WERI-Rb-1 (cell line): Measurements from ENCODE around the gene WNT10A.

Experiments used
- DNase-seq: peaks from one replicate; pipeline ENCODE4 v3.0.0-alpha.2; 2020
- H3K27ac ChIP-seq: fragments of 250-450 bp; sonication (Bioruptor Pico); 2 replicates; pipeline ENCODE4 v1.5.1; 2020; ENCODE audit warnings: mild to moderate bottlenecking, moderate library complexity
- H3K27me3 ChIP-seq: fragments of 250-450 bp; sonication (Bioruptor Pico); 2 replicates; pipeline ENCODE4 v1.5.1; 2021; ENCODE audit warnings: mild to moderate bottlenecking, low read depth, moderate library complexity; ENCODE audit not compliant: insufficient read depth, severe bottlenecking
- H3K36me3 ChIP-seq: fragments of 250-450 bp; sonication (Bioruptor Pico); 2 replicates; pipeline ENCODE4 v1.5.1; 2020; ENCODE audit warnings: mild to moderate bottlenecking, moderate library complexity
- H3K4me3 ChIP-seq: 2 replicates; pipeline ENCODE4 v1.5.1; 2011; ENCODE audit warnings: low read depth, mild to moderate bottlenecking, control low read depth, low read length
- H3K9me3 ChIP-seq: fragments of 250-450 bp; sonication (Bioruptor Pico); 2 replicates; pipeline ENCODE4 v1.5.1; 2021; ENCODE audit warnings: mild to moderate bottlenecking, moderate library complexity; ENCODE audit not compliant: severe bottlenecking
- TF ChIP-seq, protein P1 (sequence below): IDR thresholded peaks from 2 replicates; pipeline ENCODE4 v1.5.1; 2011; ENCODE audit warnings: low read depth, mild to moderate bottlenecking, control low read depth, inconsistent platforms, low read length

The WNT10A gene

DNA sequence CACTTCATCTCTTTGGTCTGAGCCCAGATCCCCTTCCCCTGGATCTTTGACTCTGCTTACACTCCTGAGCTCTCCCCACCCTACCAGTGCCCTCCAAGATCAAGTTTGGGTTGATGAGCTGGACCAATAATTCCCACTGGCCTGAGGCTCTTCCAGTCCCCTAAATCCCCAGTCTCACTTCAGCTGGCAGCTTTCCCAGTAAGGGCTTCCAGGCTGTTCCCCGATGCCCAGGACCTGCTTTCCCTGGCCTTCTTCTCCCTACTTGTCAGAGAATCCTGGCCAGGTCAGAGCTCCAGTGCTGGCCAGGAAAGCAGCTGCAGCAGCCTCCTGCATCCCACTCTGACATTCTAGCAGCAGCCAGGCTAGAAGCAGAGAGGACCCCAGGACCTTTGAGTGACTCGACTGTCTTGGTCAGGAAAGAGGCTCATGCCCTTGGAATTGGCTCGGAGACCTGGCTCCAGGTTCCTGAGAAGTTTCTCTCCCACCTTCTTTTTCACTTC, 17.6 kb upstream of the WNT10A start:
- no peaks in the 10 kb centered on the region for H3K9me3 ChIP-seq
- no peak overlapping the region for H3K27ac ChIP-seq
- no peak for DNase-seq
- H3K36me3 ChIP-seq = no peaks in the 10 kb centered on the region
- H3K4me3 ChIP-seq = no peak overlapping the region
- TF ChIP-seq, protein P1, sequence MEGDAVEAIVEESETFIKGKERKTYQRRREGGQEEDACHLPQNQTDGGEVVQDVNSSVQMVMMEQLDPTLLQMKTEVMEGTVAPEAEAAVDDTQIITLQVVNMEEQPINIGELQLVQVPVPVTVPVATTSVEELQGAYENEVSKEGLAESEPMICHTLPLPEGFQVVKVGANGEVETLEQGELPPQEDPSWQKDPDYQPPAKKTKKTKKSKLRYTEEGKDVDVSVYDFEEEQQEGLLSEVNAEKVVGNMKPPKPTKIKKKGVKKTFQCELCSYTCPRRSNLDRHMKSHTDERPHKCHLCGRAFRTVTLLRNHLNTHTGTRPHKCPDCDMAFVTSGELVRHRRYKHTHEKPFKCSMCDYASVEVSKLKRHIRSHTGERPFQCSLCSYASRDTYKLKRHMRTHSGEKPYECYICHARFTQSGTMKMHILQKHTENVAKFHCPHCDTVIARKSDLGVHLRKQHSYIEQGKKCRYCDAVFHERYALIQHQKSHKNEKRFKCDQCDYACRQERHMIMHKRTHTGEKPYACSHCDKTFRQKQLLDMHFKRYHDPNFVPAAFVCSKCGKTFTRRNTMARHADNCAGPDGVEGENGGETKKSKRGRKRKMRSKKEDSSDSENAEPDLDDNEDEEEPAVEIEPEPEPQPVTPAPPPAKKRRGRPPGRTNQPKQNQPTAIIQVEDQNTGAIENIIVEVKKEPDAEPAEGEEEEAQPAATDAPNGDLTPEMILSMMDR = no peak
- H3K27me3 ChIP-seq = peaks cover 18% of the 10 kb centered on the region

DNA sequence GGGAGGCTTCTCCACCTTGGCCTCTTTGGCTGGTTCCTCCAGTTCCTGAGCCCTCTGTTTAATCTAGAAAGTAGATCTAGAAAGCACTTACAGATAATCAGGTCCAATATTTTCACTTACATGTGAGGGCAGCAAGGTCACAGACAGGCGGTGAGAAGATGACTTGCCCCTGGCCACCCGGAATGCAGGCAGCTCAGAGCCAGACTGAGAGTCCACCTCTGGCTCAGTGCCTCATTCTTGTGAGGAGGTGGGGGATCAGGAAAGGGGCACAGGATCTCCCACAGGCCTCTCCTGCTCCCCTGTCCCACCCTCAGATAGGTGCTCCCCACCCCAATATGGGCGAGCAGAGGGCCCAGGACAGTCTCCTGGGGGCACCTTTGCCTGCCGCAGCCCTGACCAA, 15.3 kb upstream of the WNT10A start:
- TF ChIP-seq, protein P1 = no peak

DNA sequence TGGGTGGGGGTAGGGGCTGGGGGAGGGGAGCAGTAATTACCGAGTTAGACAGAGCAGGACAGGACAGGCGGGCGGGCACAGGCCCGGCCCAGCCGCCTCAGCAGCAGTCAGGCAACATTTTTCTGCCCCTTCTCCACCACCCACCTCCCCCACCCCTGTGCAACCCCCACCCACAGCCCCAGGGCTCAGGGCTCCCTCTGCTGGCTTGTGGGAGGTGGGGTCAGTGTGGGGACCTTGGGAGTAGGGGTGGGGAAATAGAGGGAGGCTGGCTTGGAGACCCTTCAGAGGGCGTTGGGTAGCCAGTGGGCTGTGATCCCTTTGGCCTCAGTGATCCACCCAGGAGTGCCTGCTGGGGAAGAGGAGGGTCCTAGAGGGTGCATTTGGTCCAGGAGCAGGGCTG, 14.7 kb upstream of the WNT10A start:
- TF ChIP-seq, protein P1 = 0 out of 2 replicates have a peak, but pooled peaks have one; percentile 0
- Histone ChIP-seq H3K4me3 (no peak overlapping the region), H3K27me3 (no peaks in the 10 kb centered on the region), H3K27ac (no peak overlapping the region), H3K9me3 (no peaks in the 10 kb centered on the region), H3K36me3 (no peaks in the 10 kb centered on the region)
- no peak for DNase-seq

More for the DNA sequence above, 15.3 kb upstream of the WNT10A start:
- H3K36me3 ChIP-seq = no peaks in the 10 kb centered on the region
- H3K9me3 ChIP-seq = no peaks in the 10 kb centered on the region
- H3K27ac ChIP-seq = no peak overlapping the region
- no peak overlapping the region for H3K4me3 ChIP-seq
- H3K27me3 ChIP-seq = peaks cover 1% of the 10 kb centered on the region
- DNase-seq = no peak

DNA sequence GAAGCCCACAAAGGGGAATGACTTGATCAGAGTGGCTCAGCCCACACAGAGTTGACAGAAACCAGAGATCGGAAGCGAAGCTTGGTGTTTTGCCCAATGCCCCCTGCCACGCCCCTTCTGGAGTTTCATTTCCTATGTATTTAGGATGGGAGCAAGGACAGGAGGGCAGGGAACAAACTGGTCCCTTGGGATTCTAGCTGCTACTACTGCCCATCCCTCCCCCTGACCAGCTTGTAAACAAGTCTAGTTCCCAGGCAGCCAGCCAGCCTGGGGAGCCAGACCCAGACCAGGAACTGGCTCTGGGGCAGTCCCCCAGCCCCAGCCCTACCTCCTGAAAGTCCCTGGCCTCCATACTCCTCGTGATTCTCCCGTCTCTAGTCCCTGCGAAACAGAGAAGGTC, 12.8 kb upstream of the WNT10A start:
- H3K4me3 ChIP-seq = no peak overlapping the region
- H3K27me3 ChIP-seq = no peaks in the 10 kb centered on the region
- DNase-seq = no peak
- TF ChIP-seq, protein P1 = no peak
- H3K27ac ChIP-seq = no peak overlapping the region
- no peaks in the 10 kb centered on the region for H3K36me3 ChIP-seq
- H3K9me3 ChIP-seq = no peaks in the 10 kb centered on the region

DNA sequence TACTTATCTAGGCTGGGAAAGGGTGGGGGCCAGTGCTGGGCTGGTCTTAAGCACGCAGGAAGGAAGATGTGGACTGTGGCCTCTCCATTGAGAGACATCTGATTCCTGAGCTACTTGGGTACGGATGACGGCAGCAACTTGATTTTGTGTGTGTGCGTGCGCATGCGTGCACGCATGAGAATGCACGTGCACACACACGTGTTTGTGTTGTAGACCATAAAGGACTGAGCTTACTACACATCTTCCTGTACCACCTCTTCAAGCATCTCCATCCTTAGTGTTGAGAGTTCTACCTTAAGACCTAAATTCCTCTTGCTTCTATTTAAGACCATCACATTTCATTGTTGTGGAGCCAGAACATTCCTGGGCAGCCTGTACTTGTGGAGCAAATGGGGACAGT, 11.6 kb upstream of the WNT10A start:
- no peaks in the 10 kb centered on the region for H3K9me3 ChIP-seq
- no peaks in the 10 kb centered on the region for H3K27me3 ChIP-seq
- no peak overlapping the region for H3K27ac ChIP-seq
- no peaks in the 10 kb centered on the region for H3K36me3 ChIP-seq
- no peak overlapping the region for H3K4me3 ChIP-seq
- no peak for DNase-seq
- TF ChIP-seq, protein P1 = no peak

DNA sequence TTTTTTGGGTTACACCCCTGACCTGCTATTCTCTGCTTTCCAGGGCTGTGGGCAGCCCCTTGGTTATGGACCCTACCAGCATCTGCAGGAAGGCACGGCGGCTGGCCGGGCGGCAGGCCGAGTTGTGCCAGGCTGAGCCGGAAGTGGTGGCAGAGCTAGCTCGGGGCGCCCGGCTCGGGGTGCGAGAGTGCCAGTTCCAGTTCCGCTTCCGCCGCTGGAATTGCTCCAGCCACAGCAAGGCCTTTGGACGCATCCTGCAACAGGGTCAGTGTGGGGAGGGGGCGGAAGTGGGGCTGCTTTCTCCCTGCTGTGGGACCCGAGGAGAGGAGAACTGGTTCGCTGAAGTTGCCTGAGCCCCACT, 9.7 kb upstream of the WNT10A start:
- H3K27ac ChIP-seq = no peak overlapping the region
- no peaks in the 10 kb centered on the region for H3K9me3 ChIP-seq
- no peaks in the 10 kb centered on the region for H3K36me3 ChIP-seq
- no peaks in the 10 kb centered on the region for H3K27me3 ChIP-seq
- no peak for DNase-seq
- TF ChIP-seq, protein P1 = no peak
- no peak overlapping the region for H3K4me3 ChIP-seq
